Measurements from ENCODE around the gene GPR156.

GPR156 gene

DNA sequence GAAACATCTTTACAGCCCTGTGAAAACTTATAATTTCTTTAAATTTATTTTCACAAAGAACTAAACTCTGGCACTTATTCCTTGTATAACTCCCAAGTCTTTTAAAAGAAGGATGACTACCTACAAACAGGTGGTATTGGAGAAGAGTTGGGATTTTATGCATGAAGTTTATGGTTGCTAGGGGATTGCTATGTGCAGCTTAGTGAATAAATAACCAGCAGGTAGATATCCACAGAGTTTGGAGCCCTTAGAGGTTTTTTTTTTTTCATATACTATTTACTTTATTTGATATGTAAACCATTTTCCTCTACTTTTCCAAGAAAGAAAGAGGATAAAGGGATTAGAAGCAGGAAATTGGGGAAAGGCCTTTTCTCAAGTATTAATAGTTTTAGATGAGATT, 91.5 kb downstream of the GPR156 start:
- peak; percentile 21 for DNase-seq (ENCODE audit: low spot score)

DNA sequence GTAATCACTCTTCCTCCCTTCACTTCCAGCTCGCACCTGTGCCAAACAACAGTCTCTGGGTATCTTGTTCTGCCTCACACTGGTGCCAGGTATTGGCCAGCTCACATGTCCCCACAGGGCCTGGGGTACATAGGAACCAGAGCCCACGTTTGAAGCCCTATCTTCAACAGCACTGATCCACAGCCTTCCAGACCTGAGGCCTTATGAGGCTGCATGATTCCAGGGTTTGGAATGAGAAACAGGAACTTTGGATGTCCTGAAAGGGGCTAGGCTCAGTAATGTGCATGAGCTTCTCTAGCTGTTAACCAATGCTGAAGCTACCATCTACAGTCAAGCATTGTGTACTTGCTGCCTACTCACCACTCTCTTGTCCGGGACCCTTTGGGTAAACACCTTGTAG, 92.4 kb downstream of the GPR156 start:
- DNase-seq (ENCODE audit: low spot score), result no peak

DNA sequence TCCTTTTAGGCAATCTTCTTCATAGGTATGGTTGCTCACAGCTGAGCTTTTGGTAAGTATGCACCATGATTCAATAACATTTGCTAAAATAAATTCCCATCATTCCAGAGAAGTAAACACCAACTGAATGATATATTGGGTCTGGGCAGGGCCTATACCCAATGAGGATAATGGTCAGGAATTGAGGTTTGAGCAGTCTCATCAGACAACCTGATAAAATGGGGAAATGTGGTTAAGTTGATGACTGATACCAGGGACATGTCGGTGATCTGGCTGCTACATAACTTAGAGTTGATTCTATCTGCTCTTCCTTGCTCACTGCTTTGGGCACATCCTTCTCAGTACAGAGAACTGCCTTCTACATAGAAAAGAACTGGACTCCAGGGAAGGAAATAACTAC, 92.9 kb downstream of the GPR156 start:
- DNase-seq (ENCODE audit: low spot score), result peak; percentile 61

GRCh38 chr3:120182613-120183511, 102.2 kb downstream of the GPR156 start:
- DNase-seq (ENCODE audit: low spot score), result peak; percentile 37

DNA sequence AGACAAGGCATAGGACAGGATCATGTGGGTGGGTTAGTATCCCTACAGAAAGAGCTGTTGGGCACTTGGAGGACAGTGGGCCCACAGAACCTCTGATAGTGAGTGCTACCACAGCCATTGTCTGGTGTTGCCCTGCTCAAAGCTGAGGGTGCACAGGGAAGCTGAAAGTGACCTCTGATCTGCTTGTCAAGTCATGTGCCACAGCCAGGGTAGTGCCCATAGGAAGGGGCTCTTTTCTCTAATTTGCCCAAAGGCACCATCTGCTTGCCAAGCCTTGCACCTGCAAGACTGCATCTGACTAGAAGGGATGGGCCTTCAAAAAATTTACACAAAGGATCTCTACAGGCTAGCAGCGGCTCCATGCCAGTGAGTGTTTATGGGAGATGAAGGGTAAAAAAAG, 103.4 kb downstream of the GPR156 start:
- no peak for DNase-seq (ENCODE audit: low spot score)

DNA sequence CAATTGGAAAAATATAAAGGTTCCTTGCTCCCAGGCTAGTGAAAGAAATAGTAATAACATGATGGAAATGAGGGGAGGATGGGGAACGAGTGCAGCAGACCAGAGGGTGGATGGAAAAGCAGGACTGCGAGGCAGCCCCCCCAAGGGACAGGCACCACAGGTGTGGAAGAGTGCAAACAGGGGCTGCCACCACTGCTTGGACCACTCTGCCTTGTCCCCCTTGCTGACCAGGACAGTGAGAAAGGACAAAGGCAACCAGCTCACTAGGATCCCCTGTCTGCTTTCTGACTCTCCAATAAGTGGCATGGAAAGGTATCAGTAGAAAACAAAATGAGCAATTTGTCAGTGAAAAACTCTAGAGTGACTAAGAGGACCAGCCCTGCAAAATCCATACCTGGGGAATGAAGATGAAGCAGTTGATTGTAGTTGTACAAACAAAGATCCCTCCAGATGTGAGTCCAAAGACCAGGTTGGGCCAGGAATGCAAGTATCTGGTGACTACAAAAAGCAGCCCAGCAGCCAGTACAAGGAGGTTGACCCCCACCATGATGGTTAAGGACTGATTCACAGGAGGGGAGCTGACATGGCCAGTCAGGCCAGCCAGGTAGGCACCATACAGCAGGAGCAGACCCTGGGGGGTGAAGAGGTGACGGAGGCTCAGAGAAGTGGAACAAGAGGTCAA, 104.2 kb downstream of the GPR156 start:
- DNase-seq (ENCODE audit: low spot score), result peak; percentile 20

- DNase-seq (ENCODE audit: low spot score), result peak; percentile 7
These were observed 107.2 kb downstream of the GPR156 start for GRCh38 chr3:120177707-120178306.

DNA sequence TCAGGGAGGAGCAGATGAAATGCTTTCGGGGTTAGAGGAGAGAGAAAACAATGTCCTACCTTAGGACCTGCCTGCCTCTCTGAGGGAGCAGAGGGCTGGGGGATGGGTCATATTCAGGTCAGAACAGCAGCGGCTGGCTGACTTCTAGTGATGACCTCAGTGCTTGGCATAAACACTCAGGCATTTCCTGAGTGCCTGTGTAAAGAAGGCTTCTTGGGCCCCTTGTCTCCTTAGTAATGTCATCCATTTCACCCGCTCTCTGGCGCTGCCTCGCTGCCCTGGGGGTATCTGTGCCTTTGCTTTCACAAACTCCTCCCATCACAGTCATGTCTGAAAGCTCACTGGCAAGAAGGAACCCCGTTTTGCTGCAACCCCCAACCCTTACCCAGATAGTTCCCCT, 107.9 kb downstream of the GPR156 start:
- DNase-seq (ENCODE audit: low spot score), result peak; percentile 96

DNA sequence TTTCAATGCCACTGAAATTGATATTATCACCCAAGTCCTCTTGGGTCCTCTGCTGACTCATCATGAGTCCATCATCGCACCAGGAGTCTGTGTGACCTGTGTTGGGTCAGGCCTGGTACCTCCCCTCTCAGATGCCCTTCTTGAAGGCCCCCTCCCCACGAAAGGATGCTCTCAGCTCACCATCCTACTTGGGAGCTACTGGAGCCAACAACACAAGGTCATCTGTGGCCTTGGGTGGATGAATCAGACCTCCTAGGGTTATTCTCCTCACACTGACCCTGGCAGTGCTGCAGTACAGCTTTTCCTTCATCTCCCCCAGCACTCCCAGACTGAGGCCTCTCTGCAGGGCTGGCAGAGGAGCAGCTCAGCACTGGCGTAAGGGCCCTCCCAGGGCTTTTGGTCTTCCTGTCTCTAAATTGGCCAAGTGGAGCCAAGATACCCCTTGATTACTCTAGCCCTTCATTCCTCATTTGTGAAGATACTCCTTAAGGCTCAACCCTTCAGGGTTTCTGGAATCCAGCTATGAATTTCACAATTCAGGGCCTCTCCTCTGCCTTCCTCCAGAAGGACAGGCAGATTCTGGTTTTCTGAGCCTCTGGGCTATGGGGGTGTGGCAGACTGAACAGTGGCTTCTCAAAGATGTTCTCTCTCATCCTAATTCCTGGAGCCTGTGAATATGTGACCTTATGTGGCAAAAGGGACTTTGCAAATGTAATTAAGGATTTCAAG, 110.0 kb downstream of the GPR156 start:
- no peak for DNase-seq (ENCODE audit: low spot score)

DNA sequence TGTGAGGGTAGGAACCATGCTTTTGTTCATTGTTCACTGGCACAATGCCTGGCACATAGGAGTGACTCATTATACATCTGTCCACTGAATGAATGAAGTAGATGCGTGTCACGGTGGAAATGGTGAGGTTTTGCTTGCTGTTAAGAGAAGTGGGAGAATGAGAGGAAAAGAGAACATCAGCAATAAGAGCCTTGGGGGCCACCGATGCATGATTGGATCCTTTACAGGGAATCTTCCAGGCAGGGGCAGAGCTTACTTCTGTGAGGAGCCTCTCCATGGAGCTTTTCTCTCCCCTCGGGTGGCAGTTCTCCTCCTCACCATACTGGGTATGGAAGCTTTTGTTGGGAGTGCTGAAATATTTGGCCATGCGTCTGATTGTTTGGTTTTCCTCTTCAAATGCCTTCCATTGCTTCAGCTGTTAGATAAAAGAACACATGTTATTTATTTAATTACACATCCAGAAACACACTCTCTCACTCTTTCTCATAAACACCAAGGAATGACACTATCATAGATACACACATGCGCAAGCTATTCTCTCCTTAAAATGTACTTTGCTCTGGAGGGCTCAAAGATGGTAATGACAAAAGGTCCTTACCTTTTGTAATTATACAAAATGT, 111.9 kb downstream of the GPR156 start:
- DNase-seq (ENCODE audit: low spot score), result no peak

GRCh38 chr3:120172070-120172469, 113.0 kb downstream of the GPR156 start:
- peak; percentile 43 for DNase-seq (ENCODE audit: low spot score)

DNA sequence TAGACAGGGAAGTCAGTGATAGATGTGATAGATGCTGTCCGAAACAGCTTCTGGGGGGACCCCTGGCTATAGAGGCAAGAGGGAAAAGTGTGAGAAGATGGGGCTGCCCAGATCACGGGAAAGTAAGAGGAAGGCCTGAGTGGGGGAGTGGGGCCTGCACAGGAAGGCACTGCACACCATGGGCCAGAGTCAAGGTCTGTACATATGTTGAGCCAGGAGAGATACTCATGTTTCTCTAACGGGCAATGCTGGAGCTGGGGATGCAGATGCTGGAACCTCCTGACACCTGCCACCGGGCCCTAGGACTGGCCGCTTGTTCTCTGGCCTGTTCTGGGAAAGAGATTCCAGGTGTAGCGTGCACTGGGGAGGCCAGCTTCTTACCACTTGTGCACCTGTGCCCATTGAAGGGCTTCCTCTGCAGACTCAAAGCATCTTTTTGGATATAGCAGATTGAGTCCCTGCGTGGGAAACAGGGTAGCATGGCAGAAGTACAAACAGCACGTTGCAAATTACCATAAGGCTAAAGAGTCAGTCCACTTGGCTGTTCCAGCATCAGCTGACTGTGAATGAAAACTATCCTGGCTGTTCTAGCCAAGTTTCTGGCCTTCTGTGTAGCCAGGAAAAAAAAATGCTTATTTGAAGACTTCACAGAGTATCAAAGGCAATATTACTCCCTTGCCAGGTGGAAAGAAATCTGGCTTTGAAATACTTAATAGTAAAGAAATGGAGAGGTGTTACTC, 113.7 kb downstream of the GPR156 start:
- DNase-seq (ENCODE audit: low spot score), result no peak

GRCh38 chr3:120170223-120170622, 114.8 kb downstream of the GPR156 start:
- DNase-seq (ENCODE audit: low spot score), result peak; percentile 96

DNA sequence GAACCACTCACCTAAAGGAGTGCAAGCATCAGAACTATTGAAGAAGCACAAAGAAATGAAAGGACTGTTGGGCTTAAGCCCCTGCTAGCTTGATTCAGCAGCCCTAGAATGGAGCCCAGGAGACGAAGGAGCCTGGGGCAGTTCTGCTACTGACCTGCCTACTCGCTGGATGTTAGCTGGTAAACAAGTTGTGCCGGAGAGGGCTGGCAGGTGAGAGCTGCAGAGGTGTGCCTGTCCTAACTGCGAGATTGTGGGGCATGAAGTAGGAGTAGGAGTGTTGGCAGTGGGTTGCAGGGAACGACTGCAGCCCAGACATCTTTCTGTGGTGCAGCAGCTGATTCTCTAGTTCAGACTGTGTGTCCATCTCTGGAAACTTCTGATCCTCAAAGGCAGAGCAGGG, 115.6 kb downstream of the GPR156 start:
- DNase-seq (ENCODE audit: low spot score), result no peak

- DNase-seq (ENCODE audit: low spot score), result no peak
These were observed 116.4 kb downstream of the GPR156 start for GRCh38 chr3:120168611-120169010.

DNA sequence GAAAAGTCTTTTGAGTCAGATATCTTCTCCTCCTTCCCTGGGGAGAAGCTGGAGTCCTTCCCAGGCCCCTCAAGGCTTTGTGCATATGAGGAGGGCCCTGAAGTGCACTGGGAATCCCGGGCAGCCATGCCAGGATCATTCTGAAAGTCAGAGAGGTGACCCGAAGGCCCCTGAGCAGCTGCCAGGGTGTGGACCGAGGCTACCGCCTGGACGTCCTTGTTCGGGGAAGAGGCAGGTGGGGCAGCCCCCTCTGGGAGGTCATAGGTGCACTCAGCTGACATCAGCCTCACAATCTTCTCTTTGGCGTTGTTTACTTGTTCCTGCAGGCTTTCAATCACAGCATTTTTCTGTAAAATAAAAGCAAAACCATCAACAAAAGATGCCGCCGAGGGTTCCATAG, 117.0 kb downstream of the GPR156 start:
- no peak for DNase-seq (ENCODE audit: low spot score)

- DNase-seq (ENCODE audit: low spot score), result no peak
These were observed 117.5 kb downstream of the GPR156 start for GRCh38 chr3:120167488-120167887.

GRCh38 chr3:120163816-120164215, 121.2 kb downstream of the GPR156 start:
- DNase-seq (ENCODE audit: low spot score), result no peak

GRCh38 chr3:120163026-120163425, 122.0 kb downstream of the GPR156 start:
- DNase-seq (ENCODE audit: low spot score), result no peak

DNA sequence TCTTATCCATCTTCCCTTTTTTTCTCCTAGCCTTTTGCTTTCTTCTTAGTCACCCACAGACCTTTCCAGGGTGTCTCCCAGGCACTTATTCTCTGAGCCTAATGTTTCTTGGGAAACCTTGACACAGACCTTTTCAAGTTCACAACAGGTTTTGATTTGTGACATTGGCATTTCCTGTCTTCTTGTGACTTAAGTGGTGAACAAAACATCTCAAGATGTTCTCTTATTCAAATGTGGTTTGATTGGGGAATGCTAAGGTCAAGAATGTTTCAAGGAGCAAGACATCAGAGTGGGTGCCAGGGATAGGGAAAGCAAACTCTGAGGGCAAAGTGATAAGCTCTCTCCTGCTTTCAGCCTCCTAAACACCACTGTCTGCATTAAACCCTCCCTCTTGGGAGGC, 122.6 kb downstream of the GPR156 start:
- peak; percentile 40 for DNase-seq (ENCODE audit: low spot score)

- no peak for DNase-seq (ENCODE audit: low spot score)
These were observed 123.1 kb downstream of the GPR156 start for GRCh38 chr3:120161902-120162301.
